Colon (tissue), 2 donors: ENCODE data around the gene CCDC85C.

Experiments used
- FAIRE-seq: peaks from 2 replicates; lab custom pipeline; 2012; peaks lifted over from hg19 to GRCh38; lab: Jason Lieb, UNC
- donor health status: control.
- donor health status: control.

The CCDC85C gene

DNA sequence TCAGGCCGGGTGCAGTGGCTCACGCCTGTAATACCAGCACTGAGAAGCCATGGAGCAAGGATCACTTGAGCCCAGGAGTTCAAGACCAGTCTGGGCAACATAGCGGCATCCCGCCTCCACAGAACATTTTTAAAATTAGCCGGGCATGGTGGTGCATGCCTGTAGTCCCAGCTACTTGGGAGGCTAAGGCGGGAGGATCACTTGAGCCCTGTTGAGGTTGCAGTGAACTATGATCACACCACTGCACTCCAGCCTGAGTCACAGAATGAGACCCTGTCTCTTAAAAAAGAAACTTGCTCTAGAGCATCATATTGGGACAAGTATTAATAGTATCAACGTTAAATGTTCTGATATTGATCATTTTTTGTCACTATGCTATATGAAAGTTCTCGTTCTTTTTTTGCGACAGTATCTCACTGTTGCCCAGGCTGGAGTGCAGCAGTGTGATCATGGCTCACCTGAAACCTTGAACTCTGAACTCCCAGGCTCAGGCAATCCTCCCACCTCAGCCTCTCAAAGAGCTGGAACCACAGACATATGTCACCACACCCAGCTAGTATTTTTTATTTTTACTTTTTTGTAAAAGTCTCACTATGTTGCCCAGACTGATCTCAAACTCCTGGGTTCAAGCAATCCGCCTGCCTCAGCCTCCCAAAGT lies 47.7 kb downstream of the CCDC85C start:
- FAIRE-seq: no peak

DNA sequence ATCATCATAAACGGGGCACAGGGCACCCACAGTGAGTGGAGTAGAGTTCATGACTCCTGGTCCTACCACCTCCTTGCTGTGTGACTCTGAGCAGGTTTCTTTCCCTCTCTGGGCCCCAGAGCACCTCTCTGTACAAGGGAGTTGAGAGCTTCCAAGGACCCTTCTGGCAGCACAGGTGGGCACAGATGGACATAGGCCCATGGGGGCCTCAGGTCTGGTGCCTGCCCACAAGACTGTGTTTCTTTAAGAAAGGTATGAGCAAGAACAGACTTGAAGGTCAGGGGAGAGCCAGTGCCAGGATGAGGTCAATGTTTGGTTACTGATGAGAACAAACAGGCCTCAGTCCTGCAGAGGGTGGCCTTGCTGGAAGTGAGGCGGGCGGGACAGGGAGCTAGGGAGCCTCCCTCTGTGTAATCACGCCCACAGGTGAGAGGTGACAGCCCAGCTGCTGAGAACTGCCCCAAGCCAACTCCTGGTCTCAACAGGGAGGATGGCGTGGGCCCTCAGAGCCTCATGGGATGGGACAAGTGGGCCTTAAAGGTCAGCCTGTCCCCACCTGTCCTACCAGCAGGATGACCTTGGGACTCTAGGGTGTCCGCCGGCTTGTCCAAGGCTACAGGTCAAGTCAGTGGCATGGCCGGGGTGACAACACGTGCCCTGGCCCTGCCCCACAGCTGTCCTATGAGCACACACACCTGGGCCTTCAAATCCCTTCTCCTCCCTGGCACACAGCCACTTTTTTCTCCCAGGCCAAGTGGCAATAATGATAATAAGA lies 49.1 kb downstream of the CCDC85C start:
- no peak for FAIRE-seq

DNA sequence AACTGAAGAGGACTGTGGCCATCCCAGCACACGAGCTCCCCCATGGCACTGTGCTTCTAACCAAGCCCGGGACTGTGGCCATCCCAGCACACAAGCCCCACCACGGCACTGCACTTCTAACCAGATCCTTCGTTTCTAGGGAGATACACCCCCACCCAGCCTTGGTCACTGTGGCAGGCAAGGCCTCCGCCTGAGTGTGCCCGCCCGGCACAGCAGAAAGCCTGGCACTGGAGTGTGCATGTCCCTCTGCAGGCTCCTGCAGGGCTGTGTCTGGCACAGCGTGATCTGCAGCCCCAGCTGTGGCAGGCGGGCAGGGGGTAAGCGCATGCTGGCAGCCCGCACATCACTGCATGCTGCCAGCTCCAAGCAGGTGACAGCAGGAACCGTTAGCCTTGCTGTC lies 49.8 kb downstream of the CCDC85C start:
- FAIRE-seq: no peak

DNA sequence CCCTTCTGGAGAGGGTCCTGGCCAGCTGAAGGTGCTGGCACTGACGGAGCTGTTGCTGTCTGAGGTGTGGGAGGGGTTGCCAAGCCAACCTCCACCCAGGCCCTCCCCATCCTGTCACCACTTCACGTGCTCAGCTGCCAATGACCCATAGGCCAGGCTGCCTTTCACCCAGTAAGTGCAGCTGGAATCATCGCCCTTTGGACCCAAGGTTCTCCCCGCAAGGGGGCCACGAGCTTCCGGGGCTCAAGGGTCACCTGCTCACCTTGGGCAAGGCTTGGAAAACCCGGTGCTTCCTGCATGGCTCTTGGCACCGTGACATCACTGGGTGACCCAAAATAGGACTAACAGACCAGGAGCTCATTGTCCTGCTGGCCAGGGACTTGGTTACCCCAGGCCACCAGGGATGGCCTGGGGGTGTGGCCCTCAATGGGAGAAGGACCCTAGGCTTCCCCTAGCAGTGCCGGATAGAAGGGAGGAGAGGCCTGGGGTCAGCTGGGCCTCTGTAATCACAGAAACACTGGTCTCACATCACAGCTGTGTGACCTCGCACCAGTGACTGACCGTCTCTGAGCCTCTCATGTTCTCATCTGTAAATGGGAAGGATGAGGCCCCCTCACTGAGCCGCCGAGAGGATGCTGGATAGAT lies 51.3 kb downstream of the CCDC85C start:
- FAIRE-seq: no peak

DNA sequence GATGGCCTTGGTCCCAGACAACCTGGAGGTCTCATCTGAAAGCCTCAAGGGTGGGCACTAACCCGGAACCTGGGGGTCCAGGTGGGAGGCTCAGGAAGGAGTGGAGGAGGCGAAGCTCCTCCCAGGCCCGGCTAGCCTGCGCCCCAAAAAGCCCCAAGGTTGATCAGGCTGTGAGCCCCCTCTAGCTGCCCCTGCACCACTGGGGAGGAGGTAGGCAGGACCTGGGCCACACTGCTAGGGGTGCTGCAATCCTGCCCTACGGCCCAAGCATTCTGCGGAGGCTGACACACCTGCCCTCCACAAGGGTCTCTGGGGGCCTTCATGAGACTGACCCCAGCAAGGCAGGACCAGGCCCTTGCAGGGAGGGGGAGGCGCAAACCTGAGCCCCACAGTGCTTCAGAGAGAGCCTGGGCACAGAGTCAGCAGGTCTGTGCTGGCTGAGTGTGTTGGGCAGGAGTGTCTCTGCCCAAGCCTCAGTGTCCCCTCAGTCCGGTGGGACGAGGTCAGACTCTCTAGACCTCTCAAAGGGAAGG lies 51.9 kb downstream of the CCDC85C start:
- no peak for FAIRE-seq

DNA sequence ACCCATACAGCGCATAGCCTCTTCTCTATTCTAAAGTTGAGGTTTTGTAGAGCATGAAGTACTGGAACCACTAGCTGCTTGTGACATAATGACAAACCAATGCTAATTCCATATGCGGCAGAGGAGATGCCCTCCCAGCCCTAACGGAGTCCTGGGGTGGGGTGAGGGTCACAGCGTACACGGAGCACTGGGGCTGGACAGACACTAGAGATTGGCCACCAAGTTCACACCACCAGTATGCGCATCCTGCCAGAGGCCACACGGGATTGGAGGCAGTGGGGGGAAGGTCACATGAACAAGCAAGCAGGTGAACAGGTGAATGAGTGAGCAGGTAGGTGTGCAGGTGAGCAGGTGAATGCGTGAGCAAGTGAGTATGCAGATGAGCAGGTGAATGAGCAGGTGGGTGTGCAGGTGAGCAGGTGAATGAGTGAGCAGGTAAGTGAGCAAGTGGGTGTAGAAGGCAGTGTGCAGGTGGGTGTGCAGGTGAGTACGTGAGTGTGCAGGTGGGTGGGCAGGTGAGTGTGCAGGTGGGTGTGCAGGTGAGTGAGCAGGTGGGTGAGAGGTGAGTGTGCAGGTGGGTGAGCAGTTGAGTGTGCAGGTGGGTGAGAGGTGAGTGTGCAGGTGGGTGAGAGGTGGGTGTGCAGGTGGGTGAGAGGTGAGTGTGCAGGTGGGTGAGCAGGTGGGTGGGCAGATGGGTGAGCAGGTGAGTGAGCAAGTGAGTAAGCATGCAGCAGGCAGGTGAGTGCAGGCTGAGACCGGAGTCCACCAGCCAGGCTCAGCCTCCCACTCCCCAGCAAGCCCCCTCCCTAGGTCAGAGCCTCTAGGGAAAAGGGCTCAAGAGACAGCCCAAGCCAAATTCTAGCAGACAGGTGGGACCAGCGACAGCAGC lies 52.7 kb downstream of the CCDC85C start:
- FAIRE-seq: no peak

DNA sequence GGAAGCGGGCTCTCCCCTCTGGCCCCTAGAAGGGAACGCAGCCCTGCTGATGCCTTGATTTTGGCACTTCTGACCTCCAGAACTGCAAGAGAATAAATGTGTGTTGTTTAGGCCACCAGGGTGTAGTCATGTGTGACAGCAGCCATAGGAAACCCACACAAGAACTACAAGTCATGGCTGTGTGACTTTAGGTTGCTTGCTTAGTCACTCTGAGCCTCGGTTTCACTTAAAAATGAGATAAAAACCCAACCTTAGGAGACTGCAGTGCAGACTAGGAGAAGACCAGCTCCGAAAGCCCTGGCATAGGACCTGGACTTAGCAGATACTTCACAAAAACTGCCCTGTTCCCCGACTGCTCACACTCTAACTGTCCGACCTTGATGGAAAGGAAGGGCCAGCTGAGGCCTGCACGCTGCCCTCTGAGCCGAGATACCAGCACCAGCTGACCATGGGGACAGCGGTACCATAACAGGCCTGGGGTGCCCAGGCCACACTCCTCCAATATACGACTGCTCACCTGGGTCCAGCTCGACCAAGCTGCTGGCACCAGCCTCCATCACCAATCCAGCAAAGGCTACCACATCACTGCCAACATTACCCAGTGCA lies 53.5 kb downstream of the CCDC85C start:
- FAIRE-seq: no peak

DNA sequence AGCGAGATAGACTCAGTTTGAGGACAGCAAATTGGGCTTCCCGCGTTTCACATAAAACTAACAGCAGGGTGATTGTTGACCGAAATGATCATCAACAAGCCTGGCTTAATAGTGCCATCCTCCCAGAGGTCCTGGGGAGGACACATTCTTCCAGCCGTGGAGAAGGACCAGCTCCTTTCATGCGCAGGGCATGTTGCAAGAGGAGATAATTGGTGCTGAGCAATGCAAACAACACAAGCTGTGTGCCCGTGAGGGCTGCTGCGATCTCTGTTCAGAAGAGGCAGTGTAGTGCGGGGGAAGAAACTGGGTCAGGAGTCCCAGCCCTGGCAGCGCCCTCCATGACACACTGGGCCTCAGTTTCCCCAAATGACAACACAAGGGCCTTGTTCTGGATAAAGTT lies 54.3 kb downstream of the CCDC85C start:
- no peak for FAIRE-seq

DNA sequence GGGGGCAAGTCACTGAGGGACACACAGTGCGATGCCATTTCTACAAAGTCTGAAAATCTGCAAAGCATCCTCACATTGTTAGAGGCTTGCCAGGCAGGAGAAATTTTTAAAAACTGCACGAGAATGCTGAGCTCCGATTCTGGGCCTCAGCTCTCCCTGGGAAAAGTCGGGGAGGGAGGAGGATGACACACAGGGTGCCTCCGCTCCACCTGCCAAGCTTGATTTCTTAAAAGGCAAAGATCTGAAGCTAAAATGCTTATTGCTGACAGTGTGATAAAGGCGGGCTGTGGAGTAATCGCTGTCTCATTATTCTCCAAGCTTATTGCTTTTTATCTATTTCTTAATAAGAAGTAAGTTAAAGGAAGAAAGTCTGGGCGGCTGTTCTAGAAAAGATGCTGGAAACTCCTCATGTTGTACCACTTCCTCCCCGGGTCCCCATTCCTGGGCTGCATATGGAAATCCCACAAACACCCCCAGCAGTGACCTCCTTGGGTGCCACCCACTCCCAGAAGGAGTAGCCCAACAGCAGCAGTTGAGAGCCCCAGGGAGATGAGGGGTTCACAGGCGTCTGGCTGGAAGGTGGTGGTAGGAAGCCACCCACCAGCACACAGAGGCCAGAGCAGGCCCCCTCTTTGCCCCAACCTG lies 55.0 kb downstream of the CCDC85C start:
- no peak for FAIRE-seq

DNA sequence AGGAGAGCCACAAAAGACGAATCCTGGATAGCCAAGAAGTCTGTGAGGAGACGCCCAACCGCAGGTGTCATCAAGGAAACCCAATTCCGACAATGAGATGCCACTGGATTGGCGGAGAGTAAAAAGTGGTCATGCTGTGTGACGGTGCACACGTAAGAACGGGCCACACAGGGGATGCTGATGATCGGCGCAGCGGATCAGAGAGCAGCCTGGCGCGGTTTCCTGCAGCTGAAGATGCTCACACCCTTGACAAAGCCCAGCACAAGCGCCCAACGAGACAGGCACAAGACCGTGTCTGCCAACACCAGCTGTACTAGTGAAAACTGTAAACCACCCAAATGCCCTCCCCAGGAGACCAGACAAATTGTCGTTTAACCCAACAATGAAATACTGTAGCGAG lies 55.8 kb downstream of the CCDC85C start:
- no peak for FAIRE-seq

DNA sequence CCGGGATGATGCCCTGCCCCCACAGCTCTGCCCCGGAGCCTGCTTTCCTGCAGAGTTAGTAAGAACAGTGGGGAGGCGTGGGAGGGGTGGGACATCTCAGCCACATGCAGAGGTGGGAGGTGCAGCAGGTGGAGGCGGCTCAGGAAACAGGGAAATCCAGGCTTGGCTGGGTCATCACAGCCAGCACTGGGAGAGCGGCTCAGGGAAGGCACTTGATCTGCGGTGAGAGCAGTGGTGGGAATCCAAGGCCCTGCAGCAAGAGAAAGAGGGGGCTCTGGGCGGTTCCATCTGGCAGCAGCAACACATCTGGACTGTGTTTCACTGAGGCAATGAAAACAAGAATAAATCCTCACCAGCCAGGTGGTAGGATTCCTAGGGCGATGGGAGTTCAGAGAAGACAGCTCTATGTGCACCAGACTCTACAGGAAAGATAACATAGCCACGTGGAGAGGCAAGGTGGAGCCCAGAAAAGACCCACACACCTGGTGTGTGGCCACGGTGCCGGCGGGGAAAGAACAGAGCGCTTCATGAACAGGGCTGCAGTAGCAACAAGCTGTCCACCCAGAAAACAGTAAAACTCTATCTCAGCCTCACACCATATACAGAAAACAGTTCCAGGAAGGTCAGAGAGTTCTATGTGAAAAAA lies 57.6 kb downstream of the CCDC85C start:
- FAIRE-seq: no peak

DNA sequence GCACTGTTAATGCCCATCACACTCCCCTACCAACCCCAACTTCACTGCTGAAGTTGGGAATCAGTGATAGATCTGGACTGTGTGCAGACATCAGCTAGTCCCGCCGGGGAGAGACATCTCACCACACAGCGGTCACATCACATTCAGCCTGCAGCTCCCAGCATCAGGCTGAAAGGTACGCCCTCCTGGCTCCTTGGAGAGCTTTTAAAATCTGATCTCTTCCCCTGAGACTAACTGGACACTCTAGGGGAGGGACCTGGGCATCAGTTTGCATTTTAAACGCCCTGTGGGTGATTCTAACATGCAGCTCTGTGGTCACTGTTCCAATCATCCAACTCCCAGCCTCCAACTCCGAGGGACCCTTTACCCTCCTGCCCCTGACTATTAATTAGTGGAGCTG lies 58.4 kb downstream of the CCDC85C start:
- FAIRE-seq: no peak

DNA sequence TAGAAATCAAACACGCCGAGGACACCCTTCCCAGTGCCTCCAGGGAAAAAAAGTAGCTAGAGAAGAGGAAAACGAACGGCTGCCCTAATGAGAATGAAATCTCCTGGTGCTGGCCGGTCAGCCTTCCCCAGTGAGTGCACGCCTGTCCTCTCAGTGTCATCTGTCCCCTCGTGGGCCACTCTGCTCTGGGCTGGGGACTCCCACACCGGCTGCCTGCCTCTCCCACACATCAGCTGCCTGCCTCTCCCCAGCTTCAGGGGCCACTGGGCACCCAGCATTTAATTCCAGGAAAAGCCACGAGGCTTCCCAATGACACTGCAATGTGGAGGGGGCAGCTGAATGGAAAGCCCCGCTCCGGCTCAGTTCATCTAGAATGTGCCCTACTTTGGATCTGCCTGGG lies 59.0 kb downstream of the CCDC85C start:
- no peak for FAIRE-seq

DNA sequence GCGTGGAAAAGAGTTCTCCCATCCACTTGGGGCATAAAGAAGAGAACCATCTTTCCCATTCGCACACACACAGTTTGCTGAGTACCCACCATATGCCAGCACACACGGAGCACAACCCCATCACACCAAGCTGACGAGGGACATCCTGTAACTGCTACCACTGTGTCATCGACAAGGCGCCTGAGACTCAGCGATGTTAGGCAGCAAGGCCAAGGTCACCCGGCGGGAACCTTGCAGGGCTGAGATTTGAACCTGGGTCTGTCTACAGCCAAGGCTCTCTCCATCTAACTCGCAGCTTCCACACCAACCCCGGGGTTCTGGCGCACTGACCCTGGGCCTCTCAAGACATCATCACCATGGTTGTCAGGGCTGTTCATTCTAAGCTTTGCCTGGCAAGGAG lies 60.0 kb downstream of the CCDC85C start:
- FAIRE-seq: no peak

DNA sequence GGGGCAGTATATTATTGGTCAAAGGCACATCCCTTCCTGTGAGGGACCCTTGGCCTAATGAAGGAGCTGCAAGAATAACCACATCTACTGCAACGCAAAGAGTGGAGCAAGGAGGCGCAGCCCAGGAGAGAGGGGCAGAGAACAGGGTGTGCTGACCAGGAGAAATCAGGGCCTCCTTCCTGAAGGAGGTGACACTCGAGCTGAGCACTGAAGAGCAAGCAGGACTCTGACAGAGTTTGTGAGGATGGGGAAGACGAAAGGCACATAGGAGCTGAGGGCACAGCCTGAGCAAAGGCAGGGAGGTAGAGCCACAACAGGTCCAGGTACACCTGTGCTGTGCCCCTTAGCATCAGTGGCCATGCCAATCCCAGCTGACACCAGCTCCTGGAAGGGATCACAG lies 60.6 kb downstream of the CCDC85C start:
- FAIRE-seq: no peak

DNA sequence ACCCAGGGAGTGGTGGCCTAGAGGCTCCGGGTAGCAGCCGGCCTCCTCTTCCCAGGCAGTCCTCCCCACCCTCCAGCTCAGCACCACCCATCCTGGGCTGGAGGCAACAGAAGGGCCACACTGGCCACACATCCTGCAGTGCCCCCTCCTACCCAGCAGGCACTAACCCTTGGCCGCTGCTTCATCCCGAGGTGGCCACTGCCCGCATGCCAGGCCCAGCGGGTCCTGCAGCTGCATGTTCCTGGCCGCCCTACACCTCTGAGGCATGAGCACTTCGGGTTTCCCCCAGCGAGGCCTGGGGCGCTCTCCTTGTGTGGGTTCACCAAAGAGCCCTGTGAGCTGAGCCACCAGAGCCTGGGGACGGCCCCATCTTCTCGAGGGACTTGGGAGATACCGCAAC lies 61.4 kb downstream of the CCDC85C start:
- no peak for FAIRE-seq

DNA sequence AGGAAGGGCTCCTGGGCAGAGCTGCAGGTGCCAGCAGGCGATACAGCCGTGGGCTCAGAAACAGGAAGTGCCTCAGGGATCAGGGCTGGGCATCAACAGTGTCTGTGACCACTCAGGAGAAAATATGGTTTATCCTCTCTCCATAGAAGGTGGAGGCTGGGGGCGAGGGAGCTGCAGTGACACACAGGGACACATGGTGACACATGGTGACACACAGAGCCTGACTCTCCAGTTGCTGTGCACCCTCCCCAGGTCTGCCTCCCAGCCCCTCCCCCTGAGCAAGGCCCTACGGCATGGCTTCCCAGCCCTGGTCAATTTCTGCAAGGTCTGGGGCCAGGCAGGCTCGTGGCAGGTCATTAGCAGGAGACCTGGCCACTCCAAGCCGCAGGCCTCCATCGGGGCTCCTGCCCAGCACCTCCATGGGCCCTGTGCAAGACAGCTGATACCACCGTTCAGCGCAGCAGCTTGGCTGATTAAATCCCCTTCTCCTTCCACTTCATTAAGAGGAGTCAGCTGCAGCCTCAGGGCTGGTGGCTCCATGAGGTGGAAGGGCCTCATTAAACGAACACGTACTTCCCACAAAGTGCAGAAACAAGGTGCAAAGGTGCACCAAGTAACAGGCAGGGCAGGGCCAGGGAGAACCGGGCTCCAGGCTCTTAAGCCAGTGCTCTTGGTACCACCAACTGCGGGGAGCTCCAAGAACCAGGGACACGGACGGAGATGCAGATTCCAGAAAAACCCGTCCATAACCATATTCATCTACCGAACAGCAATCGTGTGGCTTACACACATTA lies 62.1 kb downstream of the CCDC85C start:
- FAIRE-seq: no peak

DNA sequence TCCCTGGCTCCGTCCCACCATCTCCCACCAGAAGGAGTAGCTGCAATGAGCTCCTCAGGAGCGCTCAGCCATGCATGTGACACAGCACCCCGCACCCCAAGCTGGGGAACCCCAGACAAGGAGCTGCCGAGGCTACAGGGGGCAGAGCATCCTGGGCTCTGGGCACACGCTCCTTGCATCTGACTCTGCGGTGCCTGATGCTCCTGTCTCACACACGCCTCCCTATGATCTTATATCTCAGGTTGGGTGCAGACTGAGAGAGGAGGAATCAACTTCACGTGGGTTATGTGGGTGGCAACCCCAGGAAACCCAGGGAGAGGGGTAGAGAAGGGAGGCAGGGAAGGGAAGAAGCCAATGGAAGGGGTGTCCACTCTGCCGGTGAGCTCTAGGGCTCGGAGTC lies 62.8 kb downstream of the CCDC85C start:
- no peak for FAIRE-seq

DNA sequence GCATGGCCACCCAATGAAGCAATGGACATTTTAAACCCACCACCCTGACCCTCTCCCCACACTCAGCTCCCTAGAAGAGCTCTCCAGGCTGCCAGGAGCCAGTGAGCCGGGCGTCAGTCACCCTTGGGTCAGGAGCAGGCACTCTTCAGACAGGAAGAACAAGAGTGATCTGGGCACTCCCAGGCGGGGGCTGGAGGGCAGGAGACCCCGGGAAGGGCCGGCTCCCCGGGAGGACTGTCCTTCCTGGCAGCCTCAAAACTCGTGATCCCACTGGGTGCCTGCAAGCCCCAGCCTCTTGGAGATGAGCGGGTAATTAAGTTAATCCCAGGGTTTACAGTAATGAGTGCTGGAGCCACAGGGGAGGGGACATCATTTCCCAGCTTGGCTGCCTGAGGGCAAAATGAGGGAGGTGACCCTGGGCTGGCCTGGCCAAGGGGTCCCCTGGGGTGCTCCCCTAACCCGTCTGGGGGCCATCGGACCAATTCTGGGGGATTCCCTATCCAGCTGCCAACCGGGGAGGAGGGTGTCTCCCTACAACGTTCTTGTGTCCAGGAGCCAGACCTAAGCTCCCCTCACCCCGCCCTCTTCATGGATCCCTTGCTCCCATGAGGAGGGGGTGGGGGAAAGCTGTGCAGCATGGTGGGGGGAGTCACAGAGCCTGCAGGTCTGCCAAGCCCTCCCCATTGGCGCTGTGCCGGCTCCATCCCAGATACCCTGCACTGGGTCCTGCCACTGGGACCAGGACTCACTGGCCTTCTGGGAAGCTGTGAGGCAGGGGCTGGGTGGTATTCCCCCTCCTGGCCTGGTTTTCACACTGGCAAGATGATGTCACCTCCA lies 63.6 kb downstream of the CCDC85C start:
- FAIRE-seq: no peak
